ENCODE results near the gene SLC35D3.

GRCh38 chr6:136890194-136890839, 31.8 kb upstream of the SLC35D3 start:
- no peak for TF ChIP-seq CTCF (IDR thresholded peaks at IDR 0.05)
- no peak for TF ChIP-seq POLR2A (IDR thresholded peaks at IDR 0.05)
